HepG2 (cell line): ENCODE results near the gene TMBIM1. TPM values are rescaled to one million over a fixed set of nuclear protein-coding genes. Genes with fewer than 3 reads are reported as not detected.

Source experiments
- BCL6 ChIP-seq: IDR thresholded peaks from 2 replicates; pipeline ENCODE4 v1.6.1; 2016; ENCODE audit warnings: missing genetic modification reagents, missing compliant biosample characterization
- ELF3 ChIP-seq: IDR thresholded peaks from 2 replicates; pipeline ENCODE4 v1.6.1; 2016; ENCODE audit warnings: missing genetic modification reagents, missing compliant biosample characterization
- ELF4 ChIP-seq: sonication (generic); formaldehyde crosslinking; IDR thresholded peaks from 2 replicates; pipeline ENCODE4 v1.5.0; 2020; ENCODE audit warnings: missing genetic modification reagents, mild to moderate bottlenecking, moderate library complexity, borderline replicate concordance
- FOXA1 ChIP-seq, 2 experiments: fragments of 450-650 bp in 1 of 2; sonication (generic) in 1 of 2; formaldehyde crosslinking in 1 of 2; IDR thresholded peaks; 2 replicates each; pipeline versions ENCODE4 v1.4.0 to v1.6.1; 2016 to 2020; ENCODE audit warnings: missing genetic modification reagents in 1 of 2
- GLI4 ChIP-seq: sonication (generic); formaldehyde crosslinking; IDR thresholded peaks from 2 replicates; pipeline ENCODE4 v1.5.1; 2020; ENCODE audit warnings: missing genetic modification reagents, mild to moderate bottlenecking, moderate library complexity, borderline replicate concordance
- KAT2B ChIP-seq: fragments of 150-350 bp; IDR thresholded peaks from 2 replicates; pipeline ENCODE4 v1.6.1; 2014; ENCODE audit warnings: low read depth, low read length, borderline replicate concordance
- MED1 ChIP-seq: sonication (generic); formaldehyde crosslinking; IDR thresholded peaks from 2 replicates; pipeline ENCODE4 v1.4.0; 2020; ENCODE audit warnings: missing genetic modification reagents
- PHF21A ChIP-seq: sonication (generic); formaldehyde crosslinking; IDR thresholded peaks from 2 replicates; pipeline ENCODE4 v1.5.0; 2020; ENCODE audit warnings: mild to moderate bottlenecking, missing genetic modification reagents
- REXO4 ChIP-seq: sonication (generic); formaldehyde crosslinking; IDR thresholded peaks from 2 replicates; pipeline ENCODE4 v1.8.0; 2022; ENCODE audit warnings: missing genetic modification reagents, mild to moderate bottlenecking, borderline replicate concordance
- SPEN ChIP-seq: sonication (generic); formaldehyde crosslinking; IDR thresholded peaks from 2 replicates; pipeline ENCODE4 v1.5.1; 2020; ENCODE audit warnings: low read depth, mild to moderate bottlenecking, missing genetic modification reagents
- ZMAT3 ChIP-seq: sonication (generic); formaldehyde crosslinking; conservative IDR thresholded peaks from 2 replicates; pipeline ENCODE4 v1.7.0; 2021; ENCODE audit warnings: missing genetic modification reagents
- ZNF230 ChIP-seq: sonication (generic); formaldehyde crosslinking; IDR thresholded peaks from 2 replicates; pipeline ENCODE4 v1.4.0; 2020; ENCODE audit warnings: mild to moderate bottlenecking, missing genetic modification reagents
- ZNF431 ChIP-seq: sonication (generic); formaldehyde crosslinking; IDR thresholded peaks from 2 replicates; pipeline ENCODE4 v1.9.0; 2022; ENCODE audit warnings: missing genetic modification reagents, low read depth, mild to moderate bottlenecking, borderline replicate concordance
- ZNF75D ChIP-seq: sonication (generic); formaldehyde crosslinking; IDR thresholded peaks from 2 replicates; pipeline ENCODE4 v1.8.1; 2023; ENCODE audit warnings: missing genetic modification reagents, mild to moderate bottlenecking, borderline replicate concordance
- ZNF777 ChIP-seq: sonication (generic); formaldehyde crosslinking; IDR thresholded peaks from 2 replicates; pipeline ENCODE4 v1.4.0; 2020; ENCODE audit warnings: missing genetic modification reagents
- ZNF792 ChIP-seq: IDR thresholded peaks from 2 replicates; pipeline ENCODE4 v1.6.1; 2016
- polyA plus RNA-seq, 8 experiments: library from polyadenylated mRNA; depleted of rRNA in 3 of 8; stranded (reverse) in 7 of 8; unstranded in 1 of 8; fragments of >200 nt; fragmentation: Illumina TruSeq in 4 of 8; extraction: Trizol in 4 of 8; gene quantifications; 2 replicates each; pipeline versions ENCODE4 v1.2.1 to v1.2.3, GENCODE V29; 2011 to 2016; ENCODE audit warnings: low read depth in 4 of 8, missing spikeins in 1 of 8, mixed read lengths in 1 of 8; ENCODE audit not compliant: insufficient read depth in 1 of 8
- total RNA-seq, 5 experiments: library from RNA; depleted of rRNA; stranded (reverse); fragments of >200 nt; fragmentation: Illumina TruSeq; extraction: Trizol; gene quantifications; 2 replicates each; pipeline ENCODE4 v1.2.3, GENCODE V29; 2016; ENCODE audit warnings: low read depth in 1 of 5
- TF ChIP-seq, protein P1 (sequence below): IDR thresholded peaks from 2 replicates; pipeline ENCODE4 v1.6.1; 2016; ENCODE audit warnings: low read depth
- TF ChIP-seq, protein P2 (sequence below): sonication (generic); formaldehyde crosslinking; IDR thresholded peaks from 2 replicates; pipeline ENCODE4 v1.4.0; 2020; ENCODE audit warnings: missing genetic modification reagents, mild to moderate bottlenecking, borderline replicate concordance
- TF ChIP-seq, protein P3 (sequence below): sonication (generic); formaldehyde crosslinking; IDR thresholded peaks from 2 replicates; pipeline ENCODE4 v1.5.0; 2020; ENCODE audit warnings: missing genetic modification reagents

The TMBIM1 gene
- total and polyA plus RNA-seq, 2 of the 13 experiments (the other 11 are each of a cell fraction or from before 2014, with no cell fraction given), result 127 to 139 TPM

DNA sequence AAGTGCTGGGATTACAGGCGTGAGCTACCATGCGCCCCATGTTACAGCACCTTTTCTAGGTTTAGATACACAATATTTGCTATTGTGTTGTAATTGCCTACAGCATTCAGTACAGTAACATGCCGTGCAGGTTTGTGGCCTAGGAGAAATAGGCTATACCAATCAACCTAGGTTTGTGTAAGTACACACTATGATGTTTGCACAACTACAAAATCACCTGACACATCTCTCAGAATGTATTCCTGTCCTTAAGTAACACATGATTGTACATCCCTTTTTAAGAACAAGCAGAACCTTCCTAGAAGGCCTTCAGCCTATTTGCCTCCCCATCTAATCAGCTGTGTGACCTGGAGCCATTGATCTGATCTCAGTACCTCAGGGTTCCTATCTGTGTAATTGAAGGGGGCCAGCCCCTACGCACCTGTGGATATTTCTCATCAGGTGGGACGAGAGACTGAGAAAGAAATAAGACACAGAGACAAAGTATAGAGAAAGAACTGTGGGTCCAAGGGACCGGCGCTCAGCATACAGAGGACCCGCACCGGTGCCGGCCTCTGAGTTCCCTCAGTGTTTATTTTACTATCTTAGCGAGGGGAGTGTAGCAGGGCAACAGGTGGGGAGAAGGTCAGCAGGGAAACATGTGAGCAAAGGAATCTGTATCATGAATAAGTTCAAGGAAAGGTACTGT, 18.7 kb upstream of the TMBIM1 start (continued):
- TF ChIP-seq FOXA1 (IDR thresholded peaks at IDR 0.05) (no peak), FOXA1 (CRISPR knock-in tag; IDR thresholded peaks at IDR 0.05) (0 out of 2 replicates have a peak, but pooled peaks have one; percentile 36), ZNF75D (CRISPR knock-in tag) (no peak), MED1 (CRISPR knock-in tag) (peak; percentile 70; the same call in 1 of the 2 replicates), ZNF792 (CRISPR knock-in tag) (no peak), ZNF431 (no peak; the same call in 1 of the 2 replicates), ZMAT3 (CRISPR knock-in tag) (0 out of 2 replicates have a peak, but pooled peaks have one; percentile 44), SPEN (peak; percentile 36; the same call in 1 of the 2 replicates), KAT2B (no peak), GLI4 (CRISPR knock-in tag) (no peak), ELF4 (CRISPR knock-in tag) (no peak), ZNF777 (CRISPR knock-in tag) (no peak), BCL6 (CRISPR knock-in tag) (peak; percentile 74; the same call in 1 of the 2 replicates), REXO4 (CRISPR knock-in tag) (no peak), ELF3 (no peak), PHF21A (CRISPR knock-in tag) (peak; percentile 14; the same call in 1 of the 2 replicates), ZNF230 (CRISPR knock-in tag) (no peak)
- TF ChIP-seq, protein P1, sequence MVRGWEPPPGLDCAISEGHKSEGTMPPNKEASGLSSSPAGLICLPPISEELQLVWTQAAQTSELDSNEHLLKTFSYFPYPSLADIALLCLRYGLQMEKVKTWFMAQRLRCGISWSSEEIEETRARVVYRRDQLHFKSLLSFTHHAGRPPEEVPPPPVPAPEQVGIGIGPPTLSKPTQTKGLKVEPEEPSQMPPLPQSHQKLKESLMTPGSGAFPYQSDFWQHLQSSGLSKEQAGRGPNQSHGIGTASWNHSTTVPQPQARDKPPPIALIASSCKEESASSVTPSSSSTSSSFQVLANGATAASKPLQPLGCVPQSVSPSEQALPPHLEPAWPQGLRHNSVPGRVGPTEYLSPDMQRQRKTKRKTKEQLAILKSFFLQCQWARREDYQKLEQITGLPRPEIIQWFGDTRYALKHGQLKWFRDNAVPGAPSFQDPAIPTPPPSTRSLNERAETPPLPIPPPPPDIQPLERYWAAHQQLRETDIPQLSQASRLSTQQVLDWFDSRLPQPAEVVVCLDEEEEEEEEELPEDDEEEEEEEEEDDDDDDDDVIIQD, result no peak
- TF ChIP-seq, protein P2, sequence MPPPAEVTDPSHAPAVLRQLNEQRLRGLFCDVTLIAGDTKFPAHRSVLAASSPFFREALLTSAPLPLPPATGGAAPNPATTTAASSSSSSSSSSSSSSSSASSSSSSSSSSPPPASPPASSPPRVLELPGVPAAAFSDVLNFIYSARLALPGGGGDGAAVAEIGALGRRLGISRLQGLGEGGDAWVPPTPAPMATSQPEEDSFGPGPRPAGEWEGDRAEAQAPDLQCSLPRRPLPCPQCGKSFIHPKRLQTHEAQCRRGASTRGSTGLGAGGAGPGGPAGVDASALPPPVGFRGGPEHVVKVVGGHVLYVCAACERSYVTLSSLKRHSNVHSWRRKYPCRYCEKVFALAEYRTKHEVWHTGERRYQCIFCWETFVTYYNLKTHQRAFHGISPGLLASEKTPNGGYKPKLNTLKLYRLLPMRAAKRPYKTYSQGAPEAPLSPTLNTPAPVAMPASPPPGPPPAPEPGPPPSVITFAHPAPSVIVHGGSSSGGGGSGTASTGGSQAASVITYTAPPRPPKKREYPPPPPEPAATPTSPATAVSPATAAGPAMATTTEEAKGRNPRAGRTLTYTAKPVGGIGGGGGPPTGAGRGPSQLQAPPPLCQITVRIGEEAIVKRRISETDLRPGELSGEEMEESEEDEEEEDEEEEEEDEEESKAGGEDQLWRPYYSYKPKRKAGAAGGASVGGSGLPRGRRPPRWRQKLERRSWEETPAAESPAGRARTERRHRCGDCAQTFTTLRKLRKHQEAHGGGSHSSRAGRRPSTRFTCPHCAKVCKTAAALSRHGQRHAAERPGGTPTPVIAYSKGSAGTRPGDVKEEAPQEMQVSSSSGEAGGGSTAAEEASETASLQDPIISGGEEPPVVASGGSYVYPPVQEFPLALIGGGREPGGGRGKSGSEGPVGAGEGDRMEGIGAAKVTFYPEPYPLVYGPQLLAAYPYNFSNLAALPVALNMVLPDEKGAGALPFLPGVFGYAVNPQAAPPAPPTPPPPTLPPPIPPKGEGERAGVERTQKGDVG, result no peak
- TF ChIP-seq, protein P3, sequence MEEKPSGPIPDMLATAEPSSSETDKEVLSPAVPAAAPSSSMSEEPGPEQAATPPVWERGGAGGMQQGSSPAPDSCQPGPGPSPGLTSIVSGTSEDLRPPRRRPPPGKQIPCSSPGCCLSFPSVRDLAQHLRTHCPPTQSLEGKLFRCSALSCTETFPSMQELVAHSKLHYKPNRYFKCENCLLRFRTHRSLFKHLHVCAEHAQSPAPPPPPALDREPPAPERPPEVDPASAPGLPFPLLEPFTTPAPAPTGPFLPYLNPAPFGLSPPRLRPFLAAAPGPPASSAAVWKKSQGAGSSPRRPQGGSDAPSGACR, result 0 out of 2 replicates have a peak, but pooled peaks have one; percentile 20
